H9 (cell line): ENCODE data around the gene DMD. TPM values are rescaled to one million over a fixed set of nuclear protein-coding genes. Genes with fewer than 3 reads are reported as not detected.

Experiments used
- DNase-seq: peaks from one replicate; pipeline ENCODE4 v3.0.0-alpha.2; 2017
- H2AFZ ChIP-seq: one replicate; pipeline ENCODE4 v1.6.1; 2013; ENCODE audit warnings: mild to moderate bottlenecking, low read length, control low read depth, moderate library complexity
- H2AK5ac ChIP-seq: 2 replicates; pipeline ENCODE4 v1.6.1; 2013; ENCODE audit warnings: low read length, control low read depth, mixed read lengths; ENCODE audit not compliant: insufficient read length
- H2BK120ac ChIP-seq: one replicate; pipeline ENCODE4 v1.6.1; 2013; ENCODE audit warnings: low read depth, mild to moderate bottlenecking, low read length, control low read depth, inconsistent platforms; ENCODE audit not compliant: poor library complexity, severe bottlenecking
- H2BK12ac ChIP-seq: 2 replicates; pipeline ENCODE4 v1.6.1; 2013; ENCODE audit warnings: low read length, control low read depth, mixed read lengths, low read depth; ENCODE audit not compliant: insufficient read length
- H2BK15ac ChIP-seq: 2 replicates; pipeline ENCODE4 v1.6.1; 2013; ENCODE audit warnings: low read depth, low read length, control low read depth
- H2BK20ac ChIP-seq: one replicate; pipeline ENCODE4 v1.6.1; 2013; ENCODE audit warnings: low read depth, mild to moderate bottlenecking, low read length, control low read depth, inconsistent platforms; ENCODE audit not compliant: poor library complexity, severe bottlenecking
- H2BK5ac ChIP-seq: 2 replicates; pipeline ENCODE4 v1.6.1; 2013; ENCODE audit warnings: low read length, control low read depth, mixed read lengths; ENCODE audit not compliant: insufficient read length
- H3K14ac ChIP-seq: 2 replicates; pipeline ENCODE4 v1.6.1; 2013; ENCODE audit warnings: low read length, control low read depth; ENCODE audit not compliant: insufficient read depth
- H3K18ac ChIP-seq: 2 replicates; pipeline ENCODE4 v1.6.1; 2013; ENCODE audit warnings: low read depth, mild to moderate bottlenecking, mixed read lengths, low read length, control low read depth; ENCODE audit not compliant: insufficient read length
- H3K23ac ChIP-seq: 2 replicates; pipeline ENCODE4 v1.6.1; 2013; ENCODE audit warnings: low read length, control low read depth, mixed read lengths, low read depth; ENCODE audit not compliant: insufficient read length
- H3K23me2 ChIP-seq: 2 replicates; pipeline ENCODE4 v1.6.1; 2013; ENCODE audit warnings: low read depth, mild to moderate bottlenecking, mixed read lengths, low read length, control low read depth; ENCODE audit not compliant: insufficient read length, poor library complexity, severe bottlenecking
- H3K27ac ChIP-seq: 2 replicates; pipeline ENCODE4 v1.5.1; 2013; ENCODE audit warnings: low read length, control low read depth, mixed read lengths, low read depth; ENCODE audit not compliant: insufficient read length
- H3K27me3 ChIP-seq: 2 replicates; pipeline ENCODE4 v1.6.1; 2013; ENCODE audit warnings: low read length, control low read depth, inconsistent platforms; ENCODE audit not compliant: insufficient read depth
- H3K4ac ChIP-seq: 2 replicates; pipeline ENCODE4 v1.6.1; 2013; ENCODE audit warnings: low read depth, mild to moderate bottlenecking, control low read depth, inconsistent platforms, low read length, moderate library complexity
- H3K4me1 ChIP-seq: 2 replicates; pipeline ENCODE4 v1.6.1; 2013; ENCODE audit warnings: low read length, control low read depth, inconsistent platforms; ENCODE audit not compliant: insufficient read depth
- H3K4me2 ChIP-seq: 2 replicates; pipeline ENCODE4 v1.6.1; 2013; ENCODE audit warnings: low read length, control low read depth, mixed read lengths; ENCODE audit not compliant: insufficient read length, insufficient read depth
- H3K56ac ChIP-seq: 2 replicates; pipeline ENCODE4 v1.6.1; 2013; ENCODE audit warnings: low read depth, mild to moderate bottlenecking, mixed read lengths, low read length, control low read depth; ENCODE audit not compliant: insufficient read length
- H3K79me1 ChIP-seq: 2 replicates; pipeline ENCODE4 v1.6.1; 2013; ENCODE audit warnings: low read depth, mild to moderate bottlenecking, moderate library complexity, low read length, control low read depth, inconsistent platforms; ENCODE audit not compliant: insufficient read depth, poor library complexity, severe bottlenecking
- H3K79me2 ChIP-seq: 2 replicates; pipeline ENCODE4 v1.6.1; 2013; ENCODE audit warnings: low read length, control low read depth, inconsistent platforms; ENCODE audit not compliant: insufficient read depth
- H3K9ac ChIP-seq: 2 replicates; pipeline ENCODE4 v1.6.1; 2013; ENCODE audit warnings: low read length, control low read depth, mixed read lengths; ENCODE audit not compliant: insufficient read length; ENCODE audit errors: extremely low read depth
- H3K9me3 ChIP-seq: one replicate; pipeline ENCODE4 v1.6.1; 2013; ENCODE audit warnings: low read depth, low read length, inconsistent platforms; ENCODE audit not compliant: control insufficient read depth
- H3T11ph ChIP-seq: one replicate; pipeline ENCODE4 v1.6.1; 2013; ENCODE audit warnings: mild to moderate bottlenecking, low read length, control low read depth, inconsistent platforms
- H4K20me1 ChIP-seq: one replicate; pipeline ENCODE4 v1.6.1; 2013; ENCODE audit not compliant: control insufficient read depth, insufficient read length, insufficient read depth
- H4K5ac ChIP-seq: 2 replicates; pipeline ENCODE4 v1.6.1; 2013; ENCODE audit warnings: low read depth, mild to moderate bottlenecking, mixed read lengths, low read length, control low read depth; ENCODE audit not compliant: insufficient read length
- H4K8ac ChIP-seq: replicated peaks from 2 replicates; pipeline ENCODE4 v1.6.1; 2013; ENCODE audit warnings: low read length, control low read depth, mixed read lengths, low read depth; ENCODE audit not compliant: insufficient read length
- H4K91ac ChIP-seq: 2 replicates; pipeline ENCODE4 v1.6.1; 2013; ENCODE audit warnings: low read depth, mild to moderate bottlenecking, moderate library complexity, mixed read lengths, low read length, control low read depth; ENCODE audit not compliant: insufficient read length
- H3K27ac Mint-ChIP-seq, 3 experiments: 2 replicates in 2 of 3; 3 replicates in 1 of 3; pipeline ENCODE4 v1.8.0; 2020 to 2021; ENCODE audit warnings: mixed read lengths in 3 of 3, mild to moderate bottlenecking in 1 of 3, moderate library complexity in 1 of 3
- H3K27me3 Mint-ChIP-seq: 2 replicates; pipeline ENCODE4 v1.8.0; 2021; ENCODE audit warnings: low read depth, mild to moderate bottlenecking, moderate library complexity, mixed read lengths
- H3K36me3 Mint-ChIP-seq, 3 experiments: 2 replicates in 2 of 3; 3 replicates in 1 of 3; pipeline ENCODE4 v1.8.0; 2020 to 2021; ENCODE audit warnings: low read depth in 3 of 3, mixed read lengths in 3 of 3; ENCODE audit not compliant: insufficient read depth in 1 of 3
- H3K4me1 Mint-ChIP-seq, 2 experiments: 2 replicates each; pipeline ENCODE4 v1.8.0; 2020; ENCODE audit warnings: mixed read lengths in 2 of 2
- H3K4me3 Mint-ChIP-seq, 2 experiments: 2 replicates in 1 of 2; 3 replicates in 1 of 2; pipeline ENCODE4 v1.8.0; 2020 to 2021; ENCODE audit warnings: mild to moderate bottlenecking in 2 of 2, mixed read lengths in 2 of 2, moderate library complexity in 1 of 2
- H3K9me3 Mint-ChIP-seq, 2 experiments: 2 replicates in 1 of 2; 3 replicates in 1 of 2; pipeline ENCODE4 v1.8.0; 2020; ENCODE audit warnings: mild to moderate bottlenecking in 2 of 2, mixed read lengths in 2 of 2, moderate library complexity in 1 of 2
- WGBS: extraction: QIAGEN DNeasy Blood & Tissue Kit; methylation state at CpG from one replicate; pipeline ENCODE4 v1.1.7; 2013; ENCODE audit warnings: missing lambda C conversion rate, low lambda C conversion rate, mixed read lengths; ENCODE audit not compliant: insufficient read length; ENCODE audit errors: extremely low coverage; 5-methylcytosine and 5-hydroxymethylcytosine counted together
- total RNA-seq: library from RNA; stranded (reverse); gene quantifications from 2 replicates; pipeline ENCODE4 v1.2.1, GENCODE V29; 2021
- TF ChIP-seq, protein P1 (sequence below): fragments of 200-600 bp; sonication (generic); conservative IDR thresholded peaks from 3 replicates; pipeline ENCODE4 v1.8.0; 2021; ENCODE audit warnings: antibody characterized with exemption, mild to moderate bottlenecking

The DMD gene
- total RNA-seq, 1 experiment from 2014 or later, result 3.8 TPM

GRCh38 chrX:31319586-31319985 lies 1891.8 kb downstream of the DMD start:
- peaks cover 14 to 16% of the 10 kb centered on the region in 2 experiments for H3K4me1 Mint-ChIP-seq
- H3T11ph ChIP-seq, result no peak overlapping the region
- no peaks in the 10 kb centered on the region for H3K79me1 ChIP-seq
- TF ChIP-seq, protein P1, sequence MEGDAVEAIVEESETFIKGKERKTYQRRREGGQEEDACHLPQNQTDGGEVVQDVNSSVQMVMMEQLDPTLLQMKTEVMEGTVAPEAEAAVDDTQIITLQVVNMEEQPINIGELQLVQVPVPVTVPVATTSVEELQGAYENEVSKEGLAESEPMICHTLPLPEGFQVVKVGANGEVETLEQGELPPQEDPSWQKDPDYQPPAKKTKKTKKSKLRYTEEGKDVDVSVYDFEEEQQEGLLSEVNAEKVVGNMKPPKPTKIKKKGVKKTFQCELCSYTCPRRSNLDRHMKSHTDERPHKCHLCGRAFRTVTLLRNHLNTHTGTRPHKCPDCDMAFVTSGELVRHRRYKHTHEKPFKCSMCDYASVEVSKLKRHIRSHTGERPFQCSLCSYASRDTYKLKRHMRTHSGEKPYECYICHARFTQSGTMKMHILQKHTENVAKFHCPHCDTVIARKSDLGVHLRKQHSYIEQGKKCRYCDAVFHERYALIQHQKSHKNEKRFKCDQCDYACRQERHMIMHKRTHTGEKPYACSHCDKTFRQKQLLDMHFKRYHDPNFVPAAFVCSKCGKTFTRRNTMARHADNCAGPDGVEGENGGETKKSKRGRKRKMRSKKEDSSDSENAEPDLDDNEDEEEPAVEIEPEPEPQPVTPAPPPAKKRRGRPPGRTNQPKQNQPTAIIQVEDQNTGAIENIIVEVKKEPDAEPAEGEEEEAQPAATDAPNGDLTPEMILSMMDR, result no peak
- no peak overlapping the region for H4K91ac ChIP-seq
- no peak overlapping the region for H2BK5ac ChIP-seq
- H3K27me3 Mint-ChIP-seq, result no peaks in the 10 kb centered on the region
- no peak overlapping the region for H2AK5ac ChIP-seq
- H3K4me2 ChIP-seq, result no peak overlapping the region
- H3K14ac ChIP-seq, result no peak overlapping the region
- no peak overlapping the region for H3K23ac ChIP-seq
- no peaks in the 10 kb centered on the region for H3K27me3 ChIP-seq
- H4K20me1 ChIP-seq, result no peaks in the 10 kb centered on the region
- H2BK15ac ChIP-seq, result no peak overlapping the region
- H2AFZ ChIP-seq, result no peak overlapping the region
- H4K5ac ChIP-seq, result no peak overlapping the region
- H3K9me3 Mint-ChIP-seq, result peaks cover 38 to 60% of the 10 kb centered on the region in 2 experiments
- no peaks in the 10 kb centered on the region for H3K79me2 ChIP-seq
- no peak overlapping the region for H3K18ac ChIP-seq
- H3K9me3 ChIP-seq, result no peaks in the 10 kb centered on the region
- no peak overlapping the region for H2BK12ac ChIP-seq
- H3K36me3 Mint-ChIP-seq, result peaks cover 0 to 1% (median 0%) of the 10 kb centered on the region in 3 experiments; a peak in 1 of 7 replicates
- no peaks in the 10 kb centered on the region for H3K23me2 ChIP-seq
- no peak overlapping the region for H3K27ac Mint-ChIP-seq
- no peak overlapping the region for H3K9ac ChIP-seq
- H3K27ac ChIP-seq, result no peak overlapping the region
- no peak overlapping the region for H3K4ac ChIP-seq
- H4K8ac ChIP-seq, result no peak overlapping the region
- no peak for DNase-seq
- WGBS, result no CpG with 5 or more reads among the region's 2 CpGs
- no peak overlapping the region for H3K4me3 Mint-ChIP-seq
- no peak overlapping the region for H3K56ac ChIP-seq
- no peaks in the 10 kb centered on the region; the same call in 1 of the 2 replicates for H3K4me1 ChIP-seq
- no peak overlapping the region for H2BK120ac ChIP-seq
- no peak overlapping the region for H2BK20ac ChIP-seq
